K562 (cell line): ENCODE results near the gene KLHL12. TPM values are rescaled to one million over a fixed set of nuclear protein-coding genes. Genes with fewer than 3 reads are reported as not detected.
A peak's percentile ranks its signal among the peaks of the same experiment; 100 is the strongest.

Experiments used
- CBX3 ChIP-seq, 2 experiments: IDR thresholded peaks; 1 replicate in 1 of 2; 2 replicates in 1 of 2; pipeline ENCODE4 v1.6.1; 2012; ENCODE audit warnings: inconsistent platforms in 2 of 2, low read length in 2 of 2, borderline replicate concordance in 1 of 2, control low read depth in 1 of 2
- EGR1 ChIP-seq: fragments of 450-650 bp; conservative IDR thresholded peaks from 2 replicates; pipeline ENCODE4 v1.6.1; 2017; ENCODE audit warnings: mild to moderate bottlenecking
- HNRNPLL ChIP-seq: fragments of 200-400 bp; formaldehyde crosslinking; IDR thresholded peaks from 2 replicates; pipeline ENCODE4 v1.6.1; 2017; ENCODE audit warnings: low read length, low read depth, mild to moderate bottlenecking; ENCODE audit not compliant: poor library complexity, severe bottlenecking
- NR2C1 ChIP-seq, 2 experiments: fragments of 450-650 bp; IDR thresholded peaks; 2 replicates each; pipeline ENCODE4 v1.6.1; 2017; ENCODE audit warnings: mild to moderate bottlenecking in 2 of 2, antibody characterized with exemption in 1 of 2, inconsistent platforms in 1 of 2, missing compliant biosample characterization in 1 of 2, missing genetic modification characterization in 1 of 2
- YBX1 ChIP-seq: fragments of 450-650 bp; IDR thresholded peaks from 2 replicates; pipeline ENCODE4 v1.7.1; 2016; ENCODE audit warnings: mild to moderate bottlenecking
- ZFX ChIP-seq: sonication (generic); formaldehyde crosslinking; IDR thresholded peaks from 2 replicates; pipeline ENCODE4 v1.8.0; 2022; ENCODE audit warnings: mild to moderate bottlenecking, missing genetic modification reagents, moderate library complexity
- ZNF407 ChIP-seq: fragments of 450-650 bp; IDR thresholded peaks from 2 replicates; pipeline ENCODE4 v1.6.1; 2016; ENCODE audit warnings: low read depth
- polyA plus RNA-seq, 8 experiments: library from polyadenylated mRNA; depleted of rRNA in 4 of 8; stranded (reverse) in 5 of 8; unstranded in 3 of 8; fragments of >200 nt; fragmentation: Nextera tagmentation in 2 of 8; fragmentation: Illumina TruSeq in 1 of 8; extraction: Ambion mirVana in 2 of 8; extraction: Trizol in 1 of 8; gene quantifications; 2 replicates each; pipeline versions ENCODE4 v1.2.1 to v1.2.3, GENCODE V29; 2011 to 2014; ENCODE audit warnings: inconsistent platforms in 1 of 8, missing spikeins in 1 of 8
- total RNA-seq, 7 experiments: library from RNA; depleted of rRNA in 6 of 7; stranded (reverse); fragments of >200 nt in 6 of 7; fragmentation: Illumina TruSeq in 2 of 7; extraction: Trizol in 2 of 7; gene quantifications; 2 replicates each; pipeline versions ENCODE4 v1.2.1 to v1.2.3, GENCODE V29; 2011 to 2021; ENCODE audit warnings: low replicate concordance in 1 of 7
- TF ChIP-seq, protein P1 (sequence below), 2 experiments: fragments of 450-650 bp; IDR thresholded peaks; 2 replicates each; pipeline ENCODE4 v1.6.1; 2018; ENCODE audit warnings: mild to moderate bottlenecking in 2 of 2, low read depth in 1 of 2; ENCODE audit not compliant: partially characterized antibody in 2 of 2
- TF ChIP-seq, protein P2 (sequence below): fragments of 250-450 bp; sonication (Bioruptor Pico); IDR thresholded peaks from 2 replicates; pipeline ENCODE4 v1.4.0; 2020; ENCODE audit warnings: mild to moderate bottlenecking, moderate library complexity, borderline replicate concordance

The KLHL12 gene
- total and polyA plus RNA-seq, 9 of the 15 experiments (the other 6 are each of a cell fraction or from before 2014, with no cell fraction given): 23.1 to 85.1 (median 35.0) TPM

- TF ChIP-seq, protein P1, sequence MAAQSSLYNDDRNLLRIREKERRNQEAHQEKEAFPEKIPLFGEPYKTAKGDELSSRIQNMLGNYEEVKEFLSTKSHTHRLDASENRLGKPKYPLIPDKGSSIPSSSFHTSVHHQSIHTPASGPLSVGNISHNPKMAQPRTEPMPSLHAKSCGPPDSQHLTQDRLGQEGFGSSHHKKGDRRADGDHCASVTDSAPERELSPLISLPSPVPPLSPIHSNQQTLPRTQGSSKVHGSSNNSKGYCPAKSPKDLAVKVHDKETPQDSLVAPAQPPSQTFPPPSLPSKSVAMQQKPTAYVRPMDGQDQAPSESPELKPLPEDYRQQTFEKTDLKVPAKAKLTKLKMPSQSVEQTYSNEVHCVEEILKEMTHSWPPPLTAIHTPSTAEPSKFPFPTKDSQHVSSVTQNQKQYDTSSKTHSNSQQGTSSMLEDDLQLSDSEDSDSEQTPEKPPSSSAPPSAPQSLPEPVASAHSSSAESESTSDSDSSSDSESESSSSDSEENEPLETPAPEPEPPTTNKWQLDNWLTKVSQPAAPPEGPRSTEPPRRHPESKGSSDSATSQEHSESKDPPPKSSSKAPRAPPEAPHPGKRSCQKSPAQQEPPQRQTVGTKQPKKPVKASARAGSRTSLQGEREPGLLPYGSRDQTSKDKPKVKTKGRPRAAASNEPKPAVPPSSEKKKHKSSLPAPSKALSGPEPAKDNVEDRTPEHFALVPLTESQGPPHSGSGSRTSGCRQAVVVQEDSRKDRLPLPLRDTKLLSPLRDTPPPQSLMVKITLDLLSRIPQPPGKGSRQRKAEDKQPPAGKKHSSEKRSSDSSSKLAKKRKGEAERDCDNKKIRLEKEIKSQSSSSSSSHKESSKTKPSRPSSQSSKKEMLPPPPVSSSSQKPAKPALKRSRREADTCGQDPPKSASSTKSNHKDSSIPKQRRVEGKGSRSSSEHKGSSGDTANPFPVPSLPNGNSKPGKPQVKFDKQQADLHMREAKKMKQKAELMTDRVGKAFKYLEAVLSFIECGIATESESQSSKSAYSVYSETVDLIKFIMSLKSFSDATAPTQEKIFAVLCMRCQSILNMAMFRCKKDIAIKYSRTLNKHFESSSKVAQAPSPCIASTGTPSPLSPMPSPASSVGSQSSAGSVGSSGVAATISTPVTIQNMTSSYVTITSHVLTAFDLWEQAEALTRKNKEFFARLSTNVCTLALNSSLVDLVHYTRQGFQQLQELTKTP (IDR thresholded peaks at IDR 0.05; ENCODE audit: low read depth in 1 of 2, partially characterized antibody in 2 of 2): no peak
- TF ChIP-seq YBX1: no peak
- no peak for TF ChIP-seq CBX3 (IDR thresholded peaks at IDR 0.05; ENCODE audit: borderline replicate concordance in 1 of 2, low read length in 2 of 2)
- TF ChIP-seq, protein P2, sequence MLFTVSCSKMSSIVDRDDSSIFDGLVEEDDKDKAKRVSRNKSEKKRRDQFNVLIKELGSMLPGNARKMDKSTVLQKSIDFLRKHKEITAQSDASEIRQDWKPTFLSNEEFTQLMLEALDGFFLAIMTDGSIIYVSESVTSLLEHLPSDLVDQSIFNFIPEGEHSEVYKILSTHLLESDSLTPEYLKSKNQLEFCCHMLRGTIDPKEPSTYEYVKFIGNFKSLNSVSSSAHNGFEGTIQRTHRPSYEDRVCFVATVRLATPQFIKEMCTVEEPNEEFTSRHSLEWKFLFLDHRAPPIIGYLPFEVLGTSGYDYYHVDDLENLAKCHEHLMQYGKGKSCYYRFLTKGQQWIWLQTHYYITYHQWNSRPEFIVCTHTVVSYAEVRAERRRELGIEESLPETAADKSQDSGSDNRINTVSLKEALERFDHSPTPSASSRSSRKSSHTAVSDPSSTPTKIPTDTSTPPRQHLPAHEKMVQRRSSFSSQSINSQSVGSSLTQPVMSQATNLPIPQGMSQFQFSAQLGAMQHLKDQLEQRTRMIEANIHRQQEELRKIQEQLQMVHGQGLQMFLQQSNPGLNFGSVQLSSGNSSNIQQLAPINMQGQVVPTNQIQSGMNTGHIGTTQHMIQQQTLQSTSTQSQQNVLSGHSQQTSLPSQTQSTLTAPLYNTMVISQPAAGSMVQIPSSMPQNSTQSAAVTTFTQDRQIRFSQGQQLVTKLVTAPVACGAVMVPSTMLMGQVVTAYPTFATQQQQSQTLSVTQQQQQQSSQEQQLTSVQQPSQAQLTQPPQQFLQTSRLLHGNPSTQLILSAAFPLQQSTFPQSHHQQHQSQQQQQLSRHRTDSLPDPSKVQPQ (CRISPR knock-in tag): no peak
- no peak; the same call in 1 of the 2 replicates for TF ChIP-seq EGR1
- TF ChIP-seq NR2C1 (IDR thresholded peaks at IDR 0.05): no peak
- no peak for TF ChIP-seq NR2C1 (tag; IDR thresholded peaks at IDR 0.05)
- no peak for TF ChIP-seq HNRNPLL
- 0 out of 2 replicates have a peak, but pooled peaks have one; percentile 5 for TF ChIP-seq ZFX (CRISPR knock-in tag)
- TF ChIP-seq ZNF407: no peak
Observed at GRCh38 chr1:202959276-202959620, 32.2 kb upstream of the KLHL12 start (continued).
